Keratinocyte (primary cell): Measurements from ENCODE around the gene PAN2. TPM values are rescaled to one million over a fixed set of nuclear protein-coding genes. Genes with fewer than 3 reads are reported as not detected.

Source experiments
- DNase-seq: peaks from one replicate; pipeline ENCODE4 v3.0.0-alpha.2; 2011; ENCODE audit warnings: low read depth, missing footprints, low spot score
- FAIRE-seq: peaks from 2 replicates; lab custom pipeline; 2011; peaks lifted over from hg19 to GRCh38; lab: Jason Lieb, UNC
- H2AFZ ChIP-seq: 2 replicates; pipeline ENCODE4 v1.6.0; 2012; ENCODE audit warnings: low read length, control low read depth, inconsistent platforms; ENCODE audit not compliant: control insufficient read depth
- H3K27ac ChIP-seq: 2 replicates; pipeline ENCODE4 v1.5.1; 2011; ENCODE audit warnings: low read length; ENCODE audit not compliant: control insufficient read depth, insufficient read depth
- H3K27me3 ChIP-seq: 3 replicates; pipeline ENCODE4 v1.6.0; 2011; ENCODE audit warnings: low read length; ENCODE audit not compliant: control insufficient read depth, insufficient read depth; ENCODE audit errors: extremely low read depth
- H3K36me3 ChIP-seq, 2 experiments: 2 replicates in 1 of 2; 3 replicates in 1 of 2; pipeline ENCODE4 v1.5.1; 2011; ENCODE audit warnings: low read length in 2 of 2, mild to moderate bottlenecking in 1 of 2; ENCODE audit not compliant: control insufficient read depth in 2 of 2, insufficient read depth in 2 of 2; ENCODE audit errors: extremely low read depth in 1 of 2
- H3K4me1 ChIP-seq: 3 replicates; pipeline ENCODE4 v1.5.1; 2011; ENCODE audit warnings: low read length; ENCODE audit not compliant: control insufficient read depth, insufficient read depth; ENCODE audit errors: extremely low read depth
- H3K4me2 ChIP-seq: 3 replicates; pipeline ENCODE4 v1.6.0; 2011; ENCODE audit warnings: low read depth, low read length; ENCODE audit not compliant: control insufficient read depth, insufficient read depth; ENCODE audit errors: extremely low read depth
- H3K4me3 ChIP-seq, 3 experiments: fragments of 200-600 bp in 1 of 3; sonication (generic) in 1 of 3; 2 replicates in 2 of 3; 3 replicates in 1 of 3; pipeline ENCODE4 v1.5.1; 2011 to 2016; ENCODE audit warnings: low read length in 3 of 3, mild to moderate bottlenecking in 3 of 3, control low read depth in 2 of 3, inconsistent platforms in 1 of 3, low read depth in 1 of 3, mixed read lengths in 1 of 3, mixed run types in 1 of 3, moderate library complexity in 1 of 3; ENCODE audit not compliant: control insufficient read depth in 2 of 3, insufficient read depth in 2 of 3; ENCODE audit errors: extremely low read depth in 1 of 3
- H3K79me2 ChIP-seq: 2 replicates; pipeline ENCODE4 v1.6.0; 2012; ENCODE audit warnings: low read length; ENCODE audit not compliant: control insufficient read depth, insufficient read depth
- H3K9ac ChIP-seq: 3 replicates; pipeline ENCODE4 v1.6.0; 2011; ENCODE audit warnings: low read length; ENCODE audit not compliant: control insufficient read depth, insufficient read depth; ENCODE audit errors: extremely low read depth
- H3K9me1 ChIP-seq: 3 replicates; pipeline ENCODE4 v1.6.0; 2011; ENCODE audit warnings: low read length; ENCODE audit not compliant: control insufficient read depth, insufficient read depth; ENCODE audit errors: extremely low read depth
- H3K9me3 ChIP-seq: 2 replicates; pipeline ENCODE4 v1.5.1; 2012; ENCODE audit warnings: low read depth, low read length; ENCODE audit not compliant: control insufficient read depth
- H4K20me1 ChIP-seq: 3 replicates; pipeline ENCODE4 v1.6.0; 2011; ENCODE audit warnings: low read length; ENCODE audit not compliant: control insufficient read depth, insufficient read depth; ENCODE audit errors: extremely low read depth
- CTCF ChIP-seq, 3 experiments: IDR thresholded peaks in 1 of 3; conservative IDR thresholded peaks in 1 of 3; optimal IDR thresholded peaks in 1 of 3; 2 replicates in 2 of 3; 3 replicates in 1 of 3; pipeline versions ENCODE3 to v1.5.1; 2011; ENCODE audit warnings: low read length in 3 of 3, mild to moderate bottlenecking in 3 of 3, moderate library complexity in 2 of 3, control low read depth in 1 of 3, inconsistent platforms in 1 of 3; ENCODE audit not compliant: insufficient read depth in 2 of 3; ENCODE audit errors: extremely low read depth in 1 of 3
- EZH2 ChIP-seq: IDR thresholded peaks from one replicate; pipeline ENCODE4 v1.6.1; 2012; ENCODE audit warnings: inconsistent platforms, mild to moderate bottlenecking, low read length, moderate library complexity
- dilution Hi-C: fragments of 300-500 bp; cut with MboI; formaldehyde crosslinking; loops from one replicate; pipeline ENCODE4 v1.7.0; 2020; ENCODE audit warnings: low sequenced_read_pairs; ENCODE audit not compliant: extremely low pct_ligation_motif_present
- polyA plus RNA-seq, 5 experiments: library from polyadenylated mRNA; depleted of rRNA in 3 of 5; stranded (reverse) in 3 of 5; stranded (forward) in 1 of 5; unstranded in 1 of 5; fragments of >200 nt; gene quantifications; 1 replicate in 1 of 5; 2 replicates in 3 of 5; 3 replicates in 1 of 5; pipeline versions ENCODE4 v1.2.1 to v1.2.3, GENCODE V29; 2011 to 2012; ENCODE audit warnings: missing spikeins in 2 of 5, low read depth in 1 of 5, low replicate concordance in 1 of 5

The PAN2 gene
- polyA plus RNA-seq, 1 donor (not counting 4 experiments of a cell fraction or from before 2014, with no cell fraction given) = 26.3 TPM

DNA sequence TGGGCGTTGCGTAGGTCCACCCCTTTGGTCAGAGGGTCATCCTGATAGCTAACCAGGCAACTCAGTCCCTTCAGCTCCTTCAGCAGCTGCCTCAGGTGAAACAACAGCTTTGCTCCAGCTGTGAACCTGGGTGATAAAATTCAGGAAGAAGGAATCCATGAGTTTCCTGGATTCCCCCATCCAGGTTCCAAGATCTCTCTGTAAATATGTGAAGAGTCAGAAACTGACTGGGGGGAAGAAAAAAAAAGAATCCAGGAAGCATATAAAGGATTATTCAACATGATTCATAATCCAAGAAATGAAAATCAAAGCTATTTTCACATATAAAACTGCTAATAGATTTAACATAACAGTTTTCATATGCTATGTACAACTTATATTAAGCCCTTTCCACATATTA lies 17.5 kb upstream of the PAN2 start:
- no peak overlapping the region for H3K27ac ChIP-seq
- FAIRE-seq = no peak
- peaks cover 1% of the 10 kb centered on the region for H3K79me2 ChIP-seq
- no peaks in the 10 kb centered on the region for H3K9me3 ChIP-seq
- no peak overlapping the region for H3K4me3 ChIP-seq
- H3K4me2 ChIP-seq = no peak overlapping the region
- no peak for TF ChIP-seq CTCF (optimal IDR thresholded peaks at IDR 0.05 in 1 of 3, IDR thresholded peaks at IDR 0.05 in 1 of 3, conservative IDR thresholded peaks at IDR 0.05 in 1 of 3; ENCODE audit: extremely low read depth in 1 of 3, insufficient read depth in 2 of 3, low read length in 3 of 3)
- H3K9ac ChIP-seq = no peak overlapping the region
- peaks cover 61 to 63% of the 10 kb centered on the region in 2 experiments for H3K36me3 ChIP-seq
- dilution Hi-C loops = no loop called here
- H3K9me1 ChIP-seq = no peaks in the 10 kb centered on the region
- no peaks in the 10 kb centered on the region for H4K20me1 ChIP-seq
- H2AFZ ChIP-seq = no peak overlapping the region
- DNase-seq = no peak
- H3K4me1 ChIP-seq = peaks cover 6% of the 10 kb centered on the region
- no peaks in the 10 kb centered on the region for H3K27me3 ChIP-seq

DNA sequence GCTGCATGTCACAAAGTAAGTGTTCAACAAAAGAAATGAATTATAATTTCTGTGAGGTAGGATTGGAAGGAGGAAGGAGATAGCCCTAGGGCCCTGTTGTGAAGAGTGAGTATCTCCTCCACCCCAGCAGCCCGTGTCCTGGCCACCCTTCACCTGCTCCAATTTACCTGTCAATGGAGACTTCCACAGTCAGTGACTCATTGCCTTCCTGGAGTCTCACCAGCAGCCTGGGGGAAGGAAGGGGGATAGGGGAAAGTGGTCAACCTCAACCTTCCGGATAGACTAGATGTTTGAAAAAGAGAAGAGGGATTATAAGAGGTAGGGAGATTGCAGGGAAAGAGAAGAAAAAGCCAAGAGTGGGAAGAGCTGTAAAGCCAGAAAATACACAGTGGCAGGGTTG lies 16.9 kb upstream of the PAN2 start:
- Histone ChIP-seq H3K9me1 (no peaks in the 10 kb centered on the region), H3K9me3 (no peaks in the 10 kb centered on the region), H3K27me3 (no peaks in the 10 kb centered on the region), H3K4me3 (no peak overlapping the region), H3K9ac (no peak overlapping the region), H3K4me1 (peaks cover 6% of the 10 kb centered on the region), H3K27ac (no peak overlapping the region), H2AFZ (no peak overlapping the region), H3K36me3 (peaks cover 60 to 61% of the 10 kb centered on the region in 2 experiments), H3K4me2 (no peak overlapping the region), H3K79me2 (no peaks in the 10 kb centered on the region), H4K20me1 (no peaks in the 10 kb centered on the region)
- TF ChIP-seq CTCF (optimal IDR thresholded peaks at IDR 0.05 in 1 of 3, IDR thresholded peaks at IDR 0.05 in 1 of 3, conservative IDR thresholded peaks at IDR 0.05 in 1 of 3; ENCODE audit: extremely low read depth in 1 of 3, insufficient read depth in 2 of 3, low read length in 3 of 3) = no peak
- TF ChIP-seq EZH2 = no peak
- no peak for DNase-seq
- dilution Hi-C loops = no loop called here
- FAIRE-seq = peak; percentile 67
